ENCODE results near the gene INSYN2B.

GRCh38 chr5:169922474-169922873, 57.8 kb downstream of the INSYN2B start:
- TF ChIP-seq, protein P1, sequence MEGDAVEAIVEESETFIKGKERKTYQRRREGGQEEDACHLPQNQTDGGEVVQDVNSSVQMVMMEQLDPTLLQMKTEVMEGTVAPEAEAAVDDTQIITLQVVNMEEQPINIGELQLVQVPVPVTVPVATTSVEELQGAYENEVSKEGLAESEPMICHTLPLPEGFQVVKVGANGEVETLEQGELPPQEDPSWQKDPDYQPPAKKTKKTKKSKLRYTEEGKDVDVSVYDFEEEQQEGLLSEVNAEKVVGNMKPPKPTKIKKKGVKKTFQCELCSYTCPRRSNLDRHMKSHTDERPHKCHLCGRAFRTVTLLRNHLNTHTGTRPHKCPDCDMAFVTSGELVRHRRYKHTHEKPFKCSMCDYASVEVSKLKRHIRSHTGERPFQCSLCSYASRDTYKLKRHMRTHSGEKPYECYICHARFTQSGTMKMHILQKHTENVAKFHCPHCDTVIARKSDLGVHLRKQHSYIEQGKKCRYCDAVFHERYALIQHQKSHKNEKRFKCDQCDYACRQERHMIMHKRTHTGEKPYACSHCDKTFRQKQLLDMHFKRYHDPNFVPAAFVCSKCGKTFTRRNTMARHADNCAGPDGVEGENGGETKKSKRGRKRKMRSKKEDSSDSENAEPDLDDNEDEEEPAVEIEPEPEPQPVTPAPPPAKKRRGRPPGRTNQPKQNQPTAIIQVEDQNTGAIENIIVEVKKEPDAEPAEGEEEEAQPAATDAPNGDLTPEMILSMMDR (IDR thresholded peaks at IDR 0.05; ENCODE audit: low read depth, low read length), result no peak
- TF ChIP-seq EZH2phosphoT487 (IDR thresholded peaks at IDR 0.05; ENCODE audit: low read depth), result no peak
